Mesenteric fat pad (tissue), 1 donor: ENCODE measurements around the gene MC1R. TPM values are rescaled to one million over a fixed set of nuclear protein-coding genes. Genes with fewer than 3 reads are reported as not detected.
"Not testable (repeated sequence)": the region's sequence is repeated elsewhere in the genome, so short reads cannot be mapped to it uniquely, and the experiment has no call there.

Experiments used
- DNase-seq: peaks from one replicate; pipeline ENCODE4 v3.0.0-alpha.2; 2020; ENCODE audit warnings: low spot score
- total RNA-seq: library from RNA; stranded (reverse); fragmentation: NEBNext Ultra II Directional; extraction: Animal tissue kit (Norgen Biotek cat#: 25700); gene quantifications from one replicate; pipeline ENCODE4 v1.2.1, GENCODE V29; 2021
- donor health status: DM: yes; HTN: yes; CAD: no.

Gene MC1R
- total RNA-seq, 1 donor from 2014 or later: 2.4 TPM

DNA sequence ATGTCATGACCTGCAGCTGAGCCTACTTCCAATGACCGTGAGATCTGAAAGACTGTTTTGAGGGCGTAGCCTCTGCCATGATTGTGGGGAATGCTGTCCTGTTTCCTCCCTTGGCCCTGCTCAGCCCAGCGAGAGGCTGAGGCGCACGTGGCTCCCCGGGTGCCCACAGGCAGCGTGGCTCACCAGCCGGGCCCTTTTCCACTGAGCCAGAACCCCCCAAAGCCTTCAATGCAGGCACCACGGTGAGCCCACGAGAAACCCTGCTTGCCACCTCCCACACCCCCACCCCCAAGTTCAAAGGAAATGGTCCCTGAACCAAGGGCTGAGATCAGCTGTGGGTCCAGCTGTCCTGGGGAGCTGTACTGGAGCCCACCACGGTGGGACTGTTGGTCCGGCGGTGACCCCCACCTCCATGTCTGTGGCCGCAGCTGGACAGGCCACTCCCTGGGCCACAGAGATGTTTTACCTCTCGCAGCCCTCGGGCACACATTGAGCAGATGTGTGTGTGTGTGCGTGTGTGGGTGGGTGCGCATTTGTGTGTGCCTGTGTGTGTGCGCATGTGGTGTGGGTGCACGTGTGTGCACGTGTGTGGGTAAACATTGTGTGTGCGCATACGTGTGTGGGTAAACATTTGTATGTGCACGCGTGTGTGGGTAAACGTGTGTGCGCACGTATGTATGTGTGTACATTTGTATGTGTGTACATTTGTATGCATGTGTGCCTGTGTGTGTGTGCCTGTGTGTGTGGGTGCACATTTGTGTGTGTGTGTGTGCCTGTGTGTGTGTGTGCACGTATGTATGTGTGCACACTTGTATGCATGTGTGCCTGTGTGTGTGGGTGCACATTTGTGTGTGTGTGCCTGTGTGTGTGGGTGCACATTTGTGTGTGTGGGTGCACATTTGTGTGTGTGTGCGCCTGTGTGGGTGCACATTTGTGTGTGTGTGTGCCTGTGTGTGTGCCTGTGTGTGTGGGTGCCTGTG, 5.0 kb upstream of the MC1R start:
- no peak for DNase-seq

DNA sequence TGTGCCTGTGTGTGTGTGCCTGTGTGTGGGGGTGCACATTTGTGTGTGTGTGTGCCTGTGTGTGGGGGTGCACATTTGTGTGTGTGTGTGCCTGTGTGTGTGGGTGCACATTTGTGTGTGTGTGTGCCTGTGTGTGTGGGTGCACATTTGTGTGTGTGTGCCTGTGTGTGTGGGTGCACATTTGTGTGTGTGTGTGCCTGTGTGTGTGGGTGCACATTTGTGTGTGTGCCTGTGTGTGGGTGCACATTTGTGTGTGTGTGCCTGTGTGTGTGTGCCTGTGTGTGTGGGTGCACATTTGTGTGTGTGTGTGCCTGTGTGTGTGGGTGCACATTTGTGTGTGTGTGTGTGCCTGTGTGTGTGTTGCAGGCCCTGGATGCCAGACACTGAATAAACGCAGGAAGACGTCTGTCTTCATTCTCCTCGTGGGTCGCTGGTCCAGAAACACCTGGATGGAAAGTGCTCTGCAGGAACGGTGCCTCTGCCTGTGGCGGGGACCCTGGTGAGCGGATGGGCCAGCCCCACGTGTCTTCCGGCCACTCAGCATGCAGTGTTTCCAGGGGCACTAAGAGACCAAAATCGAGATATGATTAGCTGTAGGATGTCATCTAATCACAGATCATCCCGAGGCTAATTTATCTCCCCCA, 3.9 kb upstream of the MC1R start:
- not testable (repeated sequence) for DNase-seq

GRCh38 chr16:89915303-89916232, 3.1 kb upstream of the MC1R start:
- DNase-seq: no peak

- no peak for DNase-seq
Measured at GRCh38 chr16:89917773-89918452, 749 bp upstream of the MC1R start.

DNA sequence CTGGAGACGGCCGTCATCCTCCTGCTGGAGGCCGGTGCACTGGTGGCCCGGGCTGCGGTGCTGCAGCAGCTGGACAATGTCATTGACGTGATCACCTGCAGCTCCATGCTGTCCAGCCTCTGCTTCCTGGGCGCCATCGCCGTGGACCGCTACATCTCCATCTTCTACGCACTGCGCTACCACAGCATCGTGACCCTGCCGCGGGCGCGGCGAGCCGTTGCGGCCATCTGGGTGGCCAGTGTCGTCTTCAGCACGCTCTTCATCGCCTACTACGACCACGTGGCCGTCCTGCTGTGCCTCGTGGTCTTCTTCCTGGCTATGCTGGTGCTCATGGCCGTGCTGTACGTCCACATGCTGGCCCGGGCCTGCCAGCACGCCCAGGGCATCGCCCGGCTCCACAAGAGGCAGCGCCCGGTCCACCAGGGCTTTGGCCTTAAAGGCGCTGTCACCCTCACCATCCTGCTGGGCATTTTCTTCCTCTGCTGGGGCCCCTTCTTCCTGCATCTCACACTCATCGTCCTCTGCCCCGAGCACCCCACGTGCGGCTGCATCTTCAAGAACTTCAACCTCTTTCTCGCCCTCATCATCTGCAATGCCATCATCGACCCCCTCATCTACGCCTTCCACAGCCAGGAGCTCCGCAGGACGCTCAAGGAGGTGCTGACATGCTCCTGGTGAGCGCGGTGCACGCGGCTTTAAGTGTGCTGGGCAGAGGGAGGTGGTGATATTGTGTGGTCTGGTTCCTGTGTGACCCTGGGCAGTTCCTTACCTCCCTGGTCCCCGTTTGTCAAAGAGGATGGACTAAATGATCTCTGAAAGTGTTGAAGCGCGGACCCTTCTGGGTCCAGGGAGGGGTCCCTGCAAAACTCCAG, 1.1 kb downstream of the MC1R start:
- DNase-seq: no peak

GRCh38 chr16:89920723-89921122, 2.1 kb downstream of the MC1R start:
- no peak for DNase-seq

DNA sequence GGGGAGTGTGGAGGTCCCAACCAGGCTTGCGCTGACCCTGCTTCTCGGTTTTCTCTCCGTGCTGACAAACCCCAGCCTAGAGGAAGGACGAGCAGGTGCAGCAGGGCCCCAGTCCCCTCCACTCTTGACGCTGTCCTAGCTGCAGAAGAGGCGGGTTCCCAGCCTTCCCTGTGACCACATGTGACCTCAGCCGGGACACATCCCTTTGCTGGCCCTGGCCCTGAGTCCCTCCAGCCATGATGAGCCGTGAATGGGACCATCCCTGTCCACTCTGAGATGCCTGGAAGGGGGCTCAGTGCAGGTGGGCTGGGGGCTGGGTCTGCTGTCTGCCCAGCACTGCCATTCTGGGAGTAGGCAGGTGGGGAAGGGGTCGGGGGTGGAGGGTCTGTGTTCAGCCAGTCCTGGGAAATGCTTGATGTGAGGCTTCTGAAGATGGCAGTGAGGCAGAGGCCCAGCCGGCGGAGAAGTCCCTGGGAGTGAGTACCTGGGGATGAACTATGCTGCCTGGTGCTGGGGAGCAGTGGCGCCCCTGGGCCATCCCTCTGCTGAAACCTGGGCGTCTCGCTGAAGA, 2.6 kb downstream of the MC1R start:
- DNase-seq: no peak

GRCh38 chr16:89921702-89922476, 3.2 kb downstream of the MC1R start:
- DNase-seq: peak; percentile 94

DNA sequence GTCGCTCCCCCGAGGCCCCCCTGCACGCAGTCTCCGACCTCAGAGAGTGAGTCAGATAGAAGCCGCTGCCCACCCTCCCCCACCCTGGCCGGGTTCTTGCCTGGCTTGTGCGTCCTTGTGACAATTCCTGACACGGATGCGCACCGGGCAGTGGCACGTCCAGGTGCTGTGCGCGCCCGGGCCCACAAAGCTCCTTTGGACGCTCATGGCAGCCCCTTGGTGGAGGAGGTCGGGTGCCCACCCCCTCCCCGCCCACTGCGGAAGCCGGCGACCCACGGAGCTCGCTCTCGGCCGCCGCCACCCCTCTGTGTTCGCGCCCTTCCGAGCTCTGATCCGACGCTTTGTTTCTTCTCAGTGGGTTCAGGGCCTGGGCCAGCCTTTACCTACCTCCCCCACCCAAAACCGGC, 3.8 kb downstream of the MC1R start:
- DNase-seq: no peak

DNA sequence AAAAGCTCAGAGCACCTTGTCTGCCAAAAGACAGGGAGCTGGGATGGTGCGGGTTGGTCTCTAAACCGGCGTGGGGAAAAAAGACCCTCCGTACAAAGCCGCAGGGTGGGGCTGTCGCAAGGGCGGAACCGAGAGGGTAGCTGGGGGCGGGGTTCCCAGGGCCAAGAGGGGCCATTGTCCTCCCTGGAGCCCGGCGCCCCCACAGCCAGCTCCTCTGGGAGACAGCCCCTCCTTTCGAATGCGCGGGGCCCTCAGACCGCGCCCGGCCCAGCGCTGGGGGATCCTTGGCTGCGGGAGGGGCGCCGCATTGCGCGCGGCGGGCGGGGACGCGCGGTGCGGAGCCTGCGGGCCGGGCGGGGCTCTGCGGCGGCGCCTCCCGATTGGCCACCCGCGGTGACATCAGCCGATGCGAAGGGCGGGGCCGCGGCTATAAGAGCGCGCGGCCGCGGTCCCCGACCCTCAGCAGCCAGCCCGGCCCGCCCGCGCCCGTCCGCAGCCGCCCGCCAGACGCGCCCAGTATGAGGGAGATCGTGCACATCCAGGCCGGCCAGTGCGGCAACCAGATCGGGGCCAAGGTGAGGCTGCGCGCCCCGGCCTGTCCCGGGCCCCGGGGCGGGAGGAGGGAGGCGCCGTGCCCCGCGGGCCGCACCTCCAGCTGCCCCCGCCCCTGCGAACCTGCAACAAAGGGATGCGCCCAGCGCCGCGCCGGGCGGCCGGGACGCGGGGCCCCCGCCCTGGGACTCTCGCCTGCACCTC, 4.4 kb downstream of the MC1R start, which contains the start of gene TUBB3:
Gene TUBB3, plus strand, starts transcription at position 459 of the 756 bp plus-strand sequence. Its CDS starts 60 bp downstream, at position 519.
- DNase-seq: no peak

DNA sequence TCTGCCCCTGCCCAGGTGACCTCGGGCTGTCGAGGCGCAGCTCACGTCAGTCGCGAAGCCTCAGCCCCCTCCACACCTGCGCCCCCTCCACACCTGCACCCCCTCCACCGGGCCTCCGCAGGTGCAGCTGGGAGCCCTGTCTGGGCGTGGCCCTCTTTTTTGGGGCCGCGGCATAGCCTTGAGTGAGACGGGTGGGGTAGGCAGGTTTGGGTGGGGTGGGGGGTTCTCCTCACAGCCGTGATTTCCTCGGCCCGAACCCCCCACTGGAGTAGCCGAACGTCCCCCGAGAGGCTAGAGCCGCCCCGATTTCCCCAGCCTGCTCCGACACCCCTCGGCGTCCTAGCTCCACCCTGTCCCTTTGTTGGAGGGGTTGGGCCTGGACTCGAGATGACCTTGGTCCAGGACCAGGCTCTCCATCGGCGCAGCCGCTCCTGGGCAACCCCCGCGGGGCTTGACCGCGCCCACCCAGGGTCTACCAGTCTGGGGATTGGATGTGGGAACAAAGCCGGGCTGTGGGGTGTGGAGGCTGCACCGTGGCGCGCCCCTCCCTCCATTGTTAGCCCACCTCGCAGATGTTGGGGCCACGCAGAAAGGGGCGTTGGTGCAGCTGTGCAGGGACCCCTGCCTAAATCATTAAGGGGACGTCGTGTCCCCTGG, 5.1 kb downstream of the MC1R start:
- DNase-seq: no peak

DNA sequence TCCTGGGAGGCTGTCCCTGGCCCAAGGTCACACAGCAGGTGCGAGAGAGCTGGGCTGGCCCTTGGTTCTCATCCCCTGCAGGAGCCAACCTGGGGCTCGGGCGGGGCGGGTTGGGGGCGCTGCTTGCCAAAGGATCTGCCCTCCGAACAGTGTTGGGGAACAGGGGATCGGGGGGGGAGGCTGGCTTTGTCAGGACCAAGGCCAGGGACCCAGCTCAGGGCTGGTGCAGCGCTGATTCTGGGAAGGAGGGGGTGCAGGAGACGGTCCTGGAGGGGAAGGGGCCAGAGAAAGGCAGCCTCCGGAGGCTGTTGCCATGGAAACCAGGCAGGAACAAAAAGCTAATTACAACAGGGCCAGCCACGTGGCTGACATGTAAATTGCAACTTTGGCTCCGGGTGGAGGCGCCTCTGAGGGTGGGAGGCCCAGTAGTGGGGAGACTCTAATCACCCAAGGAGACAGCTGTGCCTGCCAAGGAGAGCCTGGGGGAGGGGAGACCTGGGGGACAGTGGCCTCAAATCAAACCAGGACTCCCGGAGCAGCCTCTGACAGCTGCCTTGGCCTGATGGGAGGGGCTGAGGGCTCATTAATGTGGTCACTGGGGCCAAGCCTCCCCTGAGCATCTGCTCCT, 5.7 kb downstream of the MC1R start:
- DNase-seq: no peak

- DNase-seq: no peak
Measured at GRCh38 chr16:89924925-89925307, 6.3 kb downstream of the MC1R start.

DNA sequence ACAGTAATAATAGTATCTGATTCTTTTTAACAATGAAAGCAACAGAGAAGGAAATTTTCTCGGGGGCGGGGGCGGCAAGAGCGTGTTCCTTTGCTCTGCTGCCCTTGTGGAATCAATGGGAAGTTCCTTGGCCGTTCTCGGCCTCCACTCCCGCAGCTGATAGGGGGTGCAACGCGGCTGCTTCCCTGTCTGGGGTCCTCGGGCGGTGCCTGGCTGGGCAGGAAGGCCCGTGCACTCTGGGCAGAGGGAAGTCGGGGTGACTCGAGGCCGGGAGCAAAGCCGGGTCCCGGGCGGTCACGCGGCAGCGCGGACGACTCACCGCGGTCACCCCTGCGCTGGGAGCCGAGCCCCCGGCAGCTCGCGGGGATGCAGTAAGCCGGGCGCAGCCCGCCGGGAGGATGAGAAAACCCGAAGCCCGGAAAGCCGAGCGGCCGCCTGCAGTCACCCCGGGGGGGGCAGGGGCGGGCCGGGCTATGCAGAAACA, 7.0 kb downstream of the MC1R start:
- no peak for DNase-seq

GRCh38 chr16:89931305-89931896, 12.7 kb downstream of the MC1R start:
- DNase-seq: no peak

GRCh38 chr16:89931964-89932363, 13.3 kb downstream of the MC1R start:
- DNase-seq: no peak
